Measurements from ENCODE around the gene AGO4. TPM values are rescaled to one million over a fixed set of nuclear protein-coding genes. Genes with fewer than 3 reads are reported as not detected.

The AGO4 gene
- polyA plus RNA-seq, 1 donor (not counting 4 experiments of a cell fraction or from before 2014, with no cell fraction given), result 5.2 TPM

DNA sequence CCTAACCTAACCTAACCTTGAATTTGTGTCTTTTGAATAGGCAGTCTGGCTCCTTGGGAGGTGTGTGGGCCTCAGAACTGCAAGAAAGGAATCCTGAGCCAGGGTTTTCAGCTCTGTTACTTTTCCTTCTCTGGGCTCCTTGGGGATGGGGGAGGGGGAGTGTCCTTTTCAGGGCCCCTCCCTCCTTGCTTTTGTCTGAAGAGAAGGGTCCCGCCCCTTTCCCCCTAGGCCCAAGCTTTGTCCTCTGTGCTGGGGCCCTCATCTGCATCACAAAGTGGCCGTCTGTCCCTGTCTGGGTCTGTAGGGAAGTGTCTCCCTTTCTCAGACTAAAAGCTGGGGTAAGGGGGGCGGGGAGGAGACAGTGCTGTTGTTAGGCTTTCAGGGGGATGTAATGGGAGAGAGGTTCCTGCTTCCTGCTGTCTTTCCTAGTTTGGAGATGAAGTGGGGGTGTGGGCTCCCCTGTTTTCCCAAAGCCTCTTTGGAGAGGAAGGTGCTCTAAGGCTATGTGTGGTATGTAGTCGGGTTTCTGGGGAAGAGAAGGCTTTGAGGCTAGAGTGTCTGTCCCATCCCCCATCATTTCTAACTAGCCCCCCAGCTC lies 78.2 kb downstream of the AGO4 start:
- Histone ChIP-seq H4K20me1 (ENCODE audit: control insufficient read depth, extremely low read depth, insufficient read depth, low read length) (no peaks in the 10 kb centered on the region), H3K27me3 (ENCODE audit: control insufficient read depth, extremely low read depth, insufficient read depth, low read length) (no peaks in the 10 kb centered on the region), H3K36me3 (ENCODE audit: control insufficient read depth in 2 of 2, extremely low read depth in 1 of 2, insufficient read depth in 2 of 2, low read length in 2 of 2) (peaks cover 0 to 4% of the 10 kb centered on the region in 2 experiments), H3K4me1 (ENCODE audit: control insufficient read depth, extremely low read depth, insufficient read depth, low read length) (no peaks in the 10 kb centered on the region), H3K27ac (ENCODE audit: control insufficient read depth, insufficient read depth, low read length) (no peak overlapping the region), H3K9me3 (ENCODE audit: control insufficient read depth, low read depth, low read length) (no peaks in the 10 kb centered on the region), H2AFZ (ENCODE audit: control insufficient read depth, low read length) (no peak overlapping the region), H3K4me2 (ENCODE audit: control insufficient read depth, extremely low read depth, insufficient read depth, low read depth, low read length) (no peak overlapping the region), H3K9ac (ENCODE audit: control insufficient read depth, extremely low read depth, insufficient read depth, low read length) (no peak overlapping the region), H3K4me3 (ENCODE audit: control insufficient read depth in 2 of 3, extremely low read depth in 1 of 3, insufficient read depth in 2 of 3, low read depth in 1 of 3, low read length in 3 of 3) (no peak overlapping the region), H3K9me1 (ENCODE audit: control insufficient read depth, extremely low read depth, insufficient read depth, low read length) (peaks cover 3% of the 10 kb centered on the region), H3K79me2 (ENCODE audit: control insufficient read depth, insufficient read depth, low read length) (peaks cover 7% of the 10 kb centered on the region)
- FAIRE-seq, result no peak
- TF ChIP-seq EZH2 (IDR thresholded peaks at IDR 0.05; ENCODE audit: low read length) (no peak), CTCF (optimal IDR thresholded peaks at IDR 0.05 in 1 of 3, IDR thresholded peaks at IDR 0.05 in 1 of 3, conservative IDR thresholded peaks at IDR 0.05 in 1 of 3; ENCODE audit: extremely low read depth in 1 of 3, insufficient read depth in 2 of 3, low read length in 3 of 3) (no peak)
- dilution Hi-C loops (cut with MboI; ENCODE audit: extremely low pct_ligation_motif_present, low sequenced_read_pairs), result no loop called here
- DNase-seq (ENCODE audit: low read depth, low spot score), result no peak

DNA sequence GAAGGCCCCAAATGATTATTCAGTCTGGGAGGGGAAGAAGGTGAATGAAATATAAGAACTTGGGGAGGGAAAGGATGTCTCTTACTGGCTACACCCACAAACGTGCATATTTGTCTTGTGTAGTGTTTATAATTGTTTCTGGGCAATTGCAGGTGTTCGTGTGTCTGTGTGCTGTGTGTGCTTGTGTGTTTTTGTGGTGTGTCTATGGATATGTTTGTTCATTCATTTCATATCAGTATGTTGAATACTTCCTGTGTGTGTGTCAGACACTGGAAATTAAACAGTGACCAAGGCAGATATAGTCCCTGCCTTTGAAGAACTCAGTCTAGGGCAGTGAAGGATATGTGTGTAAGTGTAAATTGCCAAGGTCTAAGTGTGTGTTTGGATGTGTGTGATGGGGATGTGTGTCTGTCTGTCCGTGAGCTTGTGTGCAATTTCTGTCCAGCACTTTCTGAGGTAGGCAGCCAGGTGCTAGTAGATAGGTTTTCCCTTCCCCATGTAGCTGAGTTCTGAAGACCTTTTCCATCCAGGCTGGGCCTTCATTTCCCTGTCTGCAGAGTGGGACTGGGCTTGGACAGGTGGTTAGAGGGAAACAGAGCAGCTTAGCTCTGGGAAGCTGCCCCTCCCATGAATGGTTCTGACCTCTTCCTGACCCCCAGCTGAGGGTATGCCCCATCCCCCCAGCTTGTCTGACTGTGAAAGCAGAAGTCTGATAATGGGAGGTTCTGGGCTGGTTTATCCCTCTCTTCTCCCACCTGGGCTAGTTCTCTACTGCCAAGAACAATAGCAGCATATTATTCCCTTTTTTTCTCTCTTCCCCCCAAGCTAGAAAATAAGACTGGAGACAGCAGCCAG lies 79.0 kb downstream of the AGO4 start:
- H3K9me1 ChIP-seq (ENCODE audit: control insufficient read depth, extremely low read depth, insufficient read depth, low read length), result peaks cover 3% of the 10 kb centered on the region
- peaks cover 0 to 4% of the 10 kb centered on the region in 2 experiments for H3K36me3 ChIP-seq (ENCODE audit: control insufficient read depth in 2 of 2, extremely low read depth in 1 of 2, insufficient read depth in 2 of 2, low read length in 2 of 2)
- H3K4me1 ChIP-seq (ENCODE audit: control insufficient read depth, extremely low read depth, insufficient read depth, low read length), result no peaks in the 10 kb centered on the region
- H2AFZ ChIP-seq (ENCODE audit: control insufficient read depth, low read length), result no peak overlapping the region
- H3K4me3 ChIP-seq (ENCODE audit: control insufficient read depth in 2 of 3, extremely low read depth in 1 of 3, insufficient read depth in 2 of 3, low read depth in 1 of 3, low read length in 3 of 3), result no peak overlapping the region
- DNase-seq (ENCODE audit: low read depth, low spot score), result no peak
- no peak overlapping the region for H3K9ac ChIP-seq (ENCODE audit: control insufficient read depth, extremely low read depth, insufficient read depth, low read length)
- no peak overlapping the region for H3K4me2 ChIP-seq (ENCODE audit: control insufficient read depth, extremely low read depth, insufficient read depth, low read depth, low read length)
- no peaks in the 10 kb centered on the region for H4K20me1 ChIP-seq (ENCODE audit: control insufficient read depth, extremely low read depth, insufficient read depth, low read length)
- no peak for FAIRE-seq
- no peaks in the 10 kb centered on the region for H3K9me3 ChIP-seq (ENCODE audit: control insufficient read depth, low read depth, low read length)
- H3K27me3 ChIP-seq (ENCODE audit: control insufficient read depth, extremely low read depth, insufficient read depth, low read length), result no peaks in the 10 kb centered on the region
- H3K27ac ChIP-seq (ENCODE audit: control insufficient read depth, insufficient read depth, low read length), result no peak overlapping the region
- peaks cover 7% of the 10 kb centered on the region for H3K79me2 ChIP-seq (ENCODE audit: control insufficient read depth, insufficient read depth, low read length)
- dilution Hi-C loops (cut with MboI; ENCODE audit: extremely low pct_ligation_motif_present, low sequenced_read_pairs), result no loop called here
- TF ChIP-seq EZH2 (IDR thresholded peaks at IDR 0.05; ENCODE audit: low read length) (no peak), CTCF (optimal IDR thresholded peaks at IDR 0.05 in 1 of 3, IDR thresholded peaks at IDR 0.05 in 1 of 3, conservative IDR thresholded peaks at IDR 0.05 in 1 of 3; ENCODE audit: extremely low read depth in 1 of 3, insufficient read depth in 2 of 3, low read length in 3 of 3) (no peak)
